ENCODE results near the gene NFIX.

The NFIX gene

DNA sequence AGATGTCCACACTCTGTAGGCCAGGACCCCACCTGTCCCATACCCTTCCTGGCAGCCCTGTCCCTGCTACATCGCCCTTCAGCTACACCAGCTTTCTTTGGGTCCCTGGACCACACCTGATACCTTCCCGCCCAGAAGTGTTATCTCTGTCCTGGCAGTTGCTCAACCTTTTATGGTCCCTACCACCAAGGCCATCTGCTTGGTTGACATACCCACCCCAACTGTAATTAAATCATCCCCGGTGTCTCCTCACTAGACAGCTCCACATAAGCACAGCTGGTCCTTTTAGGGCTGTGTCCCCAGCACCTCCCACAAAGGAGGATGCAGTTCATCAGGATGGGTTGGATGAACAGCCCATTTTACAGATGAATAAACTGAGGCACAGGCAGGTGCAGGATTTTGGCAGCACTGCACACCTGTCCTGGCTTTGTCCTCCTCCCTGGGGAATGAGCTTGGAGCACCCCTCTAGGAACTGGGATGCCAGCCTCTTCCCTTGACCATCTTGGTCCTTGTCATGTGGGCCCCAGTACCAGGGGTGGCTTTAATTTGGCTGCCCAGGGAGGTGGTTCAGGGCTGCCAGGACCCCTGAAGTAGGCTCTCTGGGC, 135.7 kb downstream of the NFIX start:
- ChIA-PET CTCF (interaction anchor here (0.7 to 2.5 kb wide), 4 partner anchors 11 to 17 kb away, joined by 3 to 13 read pairs (median 4); no protein-coding TSS in a partner anchor), POLR2A (no interaction called here)
- Histone ChIP-seq H3K4me3 (ENCODE audit: control insufficient read depth in 1 of 7, extremely low read depth in 1 of 7, insufficient read depth in 4 of 7, low read depth in 2 of 7, low read length in 6 of 7) (no peak overlapping the region), H3K4me1 (ENCODE audit: control extremely low read depth in 1 of 4, control insufficient read depth in 4 of 4, insufficient read depth in 4 of 4, low read length in 3 of 4) (peaks cover 0 to 14% (median 9%) of the 10 kb centered on the region in 4 experiments), H3K9me3 (ENCODE audit: control extremely low read depth in 1 of 5, control insufficient read depth in 4 of 5, insufficient read depth in 2 of 5, low read depth in 1 of 5, low read length in 4 of 5) (no peaks in the 10 kb centered on the region), H3K27ac (ENCODE audit: insufficient read depth in 1 of 2, low read depth in 1 of 2, low read length in 2 of 2, poor library complexity in 1 of 2, severe bottlenecking in 2 of 2) (no peak overlapping the region), H3K27me3 (replicated peaks in 2 of 5; ENCODE audit: control insufficient read depth in 4 of 5, insufficient read depth in 5 of 5, low read length in 4 of 5) (no peaks in the 10 kb centered on the region), H3K36me3 (ENCODE audit: control insufficient read depth in 4 of 4, insufficient read depth in 4 of 4, low read length in 3 of 4) (peaks cover 0 to 46% (median 18%) of the 10 kb centered on the region in 4 experiments)
- WGBS (ENCODE audit: insufficient coverage), result 100% methylated on average over 3 of the region's 3 CpGs
- DNase-seq, result no peak

GRCh38 chr19:13132471-13133180, 137.4 kb downstream of the NFIX start:
- no peaks in the 10 kb centered on the region for H3K9me3 ChIP-seq (ENCODE audit: control extremely low read depth in 1 of 5, control insufficient read depth in 4 of 5, insufficient read depth in 2 of 5, low read depth in 1 of 5, low read length in 4 of 5)
- no peak overlapping the region for H3K27ac ChIP-seq (ENCODE audit: insufficient read depth in 1 of 2, low read depth in 1 of 2, low read length in 2 of 2, poor library complexity in 1 of 2, severe bottlenecking in 2 of 2)
- peaks cover 0 to 14% (median 9%) of the 10 kb centered on the region in 4 experiments for H3K4me1 ChIP-seq (ENCODE audit: control extremely low read depth in 1 of 4, control insufficient read depth in 4 of 4, insufficient read depth in 4 of 4, low read length in 3 of 4)
- POLR2A ChIA-PET, result interaction anchor here (0.6 to 1.3 kb wide), 3 partner anchors 15 to 1386 kb away, joined by 3 to 6 read pairs (median 4); partner anchors contain the start of genes DNAJB1, IER2, NACC1 and STX10
- CTCF ChIA-PET, result interaction anchor here (1.2 to 2.5 kb wide), 3 partner anchors 9 to 15 kb away, joined by 4 to 13 read pairs (median 6); partner anchors contain the start of gene NACC1
- DNase-seq, result peak; percentile 57 to 91 (median 84)
- 35% methylated on average over 5 of the region's 8 CpGs for WGBS (ENCODE audit: insufficient coverage)
- no peaks in the 10 kb centered on the region for H3K27me3 ChIP-seq (replicated peaks in 2 of 5; ENCODE audit: control insufficient read depth in 4 of 5, insufficient read depth in 5 of 5, low read length in 4 of 5)
- peaks cover 3 to 55% (median 27%) of the 10 kb centered on the region in 4 experiments for H3K36me3 ChIP-seq (ENCODE audit: control insufficient read depth in 4 of 4, insufficient read depth in 4 of 4, low read length in 3 of 4)
- H3K4me3 ChIP-seq (ENCODE audit: control insufficient read depth in 1 of 7, extremely low read depth in 1 of 7, insufficient read depth in 4 of 7, low read depth in 2 of 7, low read length in 6 of 7), result no peak overlapping the region

- no peak for DNase-seq
- ChIA-PET POLR2A (interaction anchor here (1.3 kb wide), 1 partner anchor 15 kb away, joined by 6 read pairs; the partner anchor contains the start of gene NACC1), CTCF (interaction anchor here (1.2 kb wide), 1 partner anchor 8 kb away, joined by 4 read pairs; no protein-coding TSS in a partner anchor)
- Histone ChIP-seq H3K9me3 (ENCODE audit: control extremely low read depth in 1 of 5, control insufficient read depth in 4 of 5, insufficient read depth in 2 of 5, low read depth in 1 of 5, low read length in 4 of 5) (no peaks in the 10 kb centered on the region), H3K36me3 (ENCODE audit: control insufficient read depth in 4 of 4, insufficient read depth in 4 of 4, low read length in 3 of 4) (peaks cover 3 to 57% (median 32%) of the 10 kb centered on the region in 4 experiments), H3K4me1 (ENCODE audit: control extremely low read depth in 1 of 4, control insufficient read depth in 4 of 4, insufficient read depth in 4 of 4, low read length in 3 of 4) (peaks cover 0 to 14% (median 9%) of the 10 kb centered on the region in 4 experiments), H3K27ac (ENCODE audit: insufficient read depth in 1 of 2, low read depth in 1 of 2, low read length in 2 of 2, poor library complexity in 1 of 2, severe bottlenecking in 2 of 2) (no peak overlapping the region), H3K27me3 (replicated peaks in 2 of 5; ENCODE audit: control insufficient read depth in 4 of 5, insufficient read depth in 5 of 5, low read length in 4 of 5) (no peaks in the 10 kb centered on the region), H3K4me3 (ENCODE audit: control insufficient read depth in 1 of 7, extremely low read depth in 1 of 7, insufficient read depth in 4 of 7, low read depth in 2 of 7, low read length in 6 of 7) (no peak overlapping the region)
- WGBS (ENCODE audit: insufficient coverage), result 95% methylated on average over 12 of the region's 12 CpGs
Observed at GRCh38 chr19:13133241-13133870, 138.1 kb downstream of the NFIX start.

DNA sequence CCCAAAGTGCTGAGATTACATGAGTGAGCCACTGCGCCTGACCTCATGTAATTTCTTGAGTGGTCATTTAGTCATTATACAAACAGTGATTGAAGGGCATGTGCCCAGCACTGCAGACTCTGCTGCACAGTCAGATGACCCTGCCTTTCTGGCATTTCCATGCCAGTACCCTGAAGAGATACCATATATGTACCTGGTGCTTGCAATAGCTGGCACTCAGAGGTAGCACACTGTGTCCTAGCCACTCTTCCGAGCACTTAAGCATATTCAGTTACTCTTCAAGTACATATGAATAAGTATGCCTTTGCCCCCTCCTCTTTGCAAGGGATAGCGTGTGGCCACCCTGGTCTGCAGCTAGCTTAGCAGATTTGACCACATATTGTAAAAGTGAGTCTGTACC, 139.4 kb downstream of the NFIX start:
- Histone ChIP-seq H3K36me3 (ENCODE audit: control insufficient read depth in 4 of 4, insufficient read depth in 4 of 4, low read length in 3 of 4) (peaks cover 3 to 57% (median 37%) of the 10 kb centered on the region in 4 experiments), H3K4me3 (ENCODE audit: control insufficient read depth in 1 of 7, extremely low read depth in 1 of 7, insufficient read depth in 4 of 7, low read depth in 2 of 7, low read length in 6 of 7) (no peak overlapping the region), H3K27me3 (replicated peaks in 2 of 5; ENCODE audit: control insufficient read depth in 4 of 5, insufficient read depth in 5 of 5, low read length in 4 of 5) (no peaks in the 10 kb centered on the region), H3K4me1 (ENCODE audit: control extremely low read depth in 1 of 4, control insufficient read depth in 4 of 4, insufficient read depth in 4 of 4, low read length in 3 of 4) (peaks cover 0 to 16% (median 9%) of the 10 kb centered on the region in 4 experiments), H3K27ac (ENCODE audit: insufficient read depth in 1 of 2, low read depth in 1 of 2, low read length in 2 of 2, poor library complexity in 1 of 2, severe bottlenecking in 2 of 2) (no peak overlapping the region), H3K9me3 (ENCODE audit: control extremely low read depth in 1 of 5, control insufficient read depth in 4 of 5, insufficient read depth in 2 of 5, low read depth in 1 of 5, low read length in 4 of 5) (no peaks in the 10 kb centered on the region)
- ChIA-PET POLR2A (interaction anchor here (0.6 kb wide), 1 partner anchor 713 kb away, joined by 3 read pairs; no protein-coding TSS in a partner anchor), CTCF (no interaction called here)
- 100% methylated on average over 1 of the region's 3 CpGs for WGBS (ENCODE audit: insufficient coverage)
- DNase-seq, result no peak

GRCh38 chr19:13135068-13136062, 140.1 kb downstream of the NFIX start:
- H3K4me1 ChIP-seq (ENCODE audit: control extremely low read depth in 1 of 4, control insufficient read depth in 4 of 4, insufficient read depth in 4 of 4, low read length in 3 of 4), result peaks cover 0 to 16% (median 9%) of the 10 kb centered on the region in 4 experiments
- H3K9me3 ChIP-seq (ENCODE audit: control extremely low read depth in 1 of 5, control insufficient read depth in 4 of 5, insufficient read depth in 2 of 5, low read depth in 1 of 5, low read length in 4 of 5), result no peaks in the 10 kb centered on the region
- POLR2A ChIA-PET, result no interaction called here
- H3K27me3 ChIP-seq (replicated peaks in 2 of 5; ENCODE audit: control insufficient read depth in 4 of 5, insufficient read depth in 5 of 5, low read length in 4 of 5), result no peaks in the 10 kb centered on the region
- H3K27ac ChIP-seq (ENCODE audit: insufficient read depth in 1 of 2, low read depth in 1 of 2, low read length in 2 of 2, poor library complexity in 1 of 2, severe bottlenecking in 2 of 2), result no peak overlapping the region
- peaks cover 3 to 57% (median 37%) of the 10 kb centered on the region in 4 experiments for H3K36me3 ChIP-seq (ENCODE audit: control insufficient read depth in 4 of 4, insufficient read depth in 4 of 4, low read length in 3 of 4)
- WGBS (ENCODE audit: insufficient coverage), result 99% methylated on average over 59 of the region's 60 CpGs
- CTCF ChIA-PET, result no interaction called here
- no peak overlapping the region for H3K4me3 ChIP-seq (ENCODE audit: control insufficient read depth in 1 of 7, extremely low read depth in 1 of 7, insufficient read depth in 4 of 7, low read depth in 2 of 7, low read length in 6 of 7)
- DNase-seq, result no peak

DNA sequence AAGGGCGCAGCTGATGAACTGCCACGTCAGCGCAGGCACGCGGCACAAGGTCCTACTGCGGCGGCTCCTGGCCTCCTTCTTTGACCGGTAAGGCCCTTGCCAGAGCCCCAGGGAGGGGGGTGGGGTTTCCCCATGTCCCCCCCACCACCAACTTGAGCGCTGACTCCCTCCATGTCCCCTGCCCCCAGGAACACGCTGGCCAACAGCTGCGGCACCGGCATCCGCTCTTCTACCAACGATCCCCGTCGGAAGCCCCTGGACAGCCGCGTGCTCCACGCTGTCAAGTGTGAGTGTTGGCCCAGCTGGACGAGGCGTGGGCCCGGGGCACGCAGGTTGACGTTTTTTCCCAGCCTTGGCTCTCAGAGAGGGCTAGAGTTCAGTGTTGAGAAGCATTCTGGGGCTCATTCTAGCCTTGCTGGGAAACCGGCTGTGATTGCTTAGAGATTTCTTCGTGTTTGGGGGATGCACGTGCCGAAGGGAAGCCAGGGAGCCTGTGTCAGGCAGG, 142.1 kb downstream of the NFIX start:
- Histone ChIP-seq H3K4me3 (ENCODE audit: control insufficient read depth in 1 of 7, extremely low read depth in 1 of 7, insufficient read depth in 4 of 7, low read depth in 2 of 7, low read length in 6 of 7) (no peak overlapping the region), H3K36me3 (ENCODE audit: control insufficient read depth in 4 of 4, insufficient read depth in 4 of 4, low read length in 3 of 4) (peaks cover 5 to 51% (median 37%) of the 10 kb centered on the region in 4 experiments), H3K27me3 (replicated peaks in 2 of 5; ENCODE audit: control insufficient read depth in 4 of 5, insufficient read depth in 5 of 5, low read length in 4 of 5) (no peaks in the 10 kb centered on the region), H3K27ac (ENCODE audit: insufficient read depth in 1 of 2, low read depth in 1 of 2, low read length in 2 of 2, poor library complexity in 1 of 2, severe bottlenecking in 2 of 2) (no peak overlapping the region), H3K9me3 (ENCODE audit: control extremely low read depth in 1 of 5, control insufficient read depth in 4 of 5, insufficient read depth in 2 of 5, low read depth in 1 of 5, low read length in 4 of 5) (no peaks in the 10 kb centered on the region), H3K4me1 (ENCODE audit: control extremely low read depth in 1 of 4, control insufficient read depth in 4 of 4, insufficient read depth in 4 of 4, low read length in 3 of 4) (peaks cover 0 to 10% (median 3%) of the 10 kb centered on the region in 4 experiments)
- POLR2A ChIA-PET, result interaction anchor here (1.2 kb wide), 1 partner anchor 33 kb away, joined by 3 read pairs; no protein-coding TSS in a partner anchor
- WGBS (ENCODE audit: insufficient coverage), result 95% methylated on average over 24 of the region's 28 CpGs
- no peak for DNase-seq
- CTCF ChIA-PET, result no interaction called here

Data from common myeloid progenitor, CD34-positive (primary cell).